HFF-Myc (cell line): ENCODE results near the gene SEMA4A.
A peak's percentile ranks its signal among the peaks of the same experiment; 100 is the strongest.

Source experiments
- DNase-seq: peaks from one replicate; pipeline ENCODE4 v3.0.0-alpha.2; 2011; ENCODE audit warnings: low read depth; ENCODE audit errors: extremely low read depth
- H3K4me3 ChIP-seq: replicated peaks from 2 replicates; pipeline ENCODE4 v1.5.1; 2011; ENCODE audit warnings: low read depth, mild to moderate bottlenecking, control low read depth, low read length
- TF ChIP-seq, protein P1 (sequence below): IDR thresholded peaks from 2 replicates; pipeline ENCODE4 v1.5.1; 2012; ENCODE audit warnings: mild to moderate bottlenecking, low read depth, low read length, control low read depth; ENCODE audit errors: missing control alignments

Gene SEMA4A

GRCh38 chr1:156126043-156126629 lies 27.2 kb upstream of the SEMA4A start:
- DNase-seq: peak; percentile 93
- peak overlapping the region; percentile 42 for H3K4me3 ChIP-seq
- TF ChIP-seq, protein P1, sequence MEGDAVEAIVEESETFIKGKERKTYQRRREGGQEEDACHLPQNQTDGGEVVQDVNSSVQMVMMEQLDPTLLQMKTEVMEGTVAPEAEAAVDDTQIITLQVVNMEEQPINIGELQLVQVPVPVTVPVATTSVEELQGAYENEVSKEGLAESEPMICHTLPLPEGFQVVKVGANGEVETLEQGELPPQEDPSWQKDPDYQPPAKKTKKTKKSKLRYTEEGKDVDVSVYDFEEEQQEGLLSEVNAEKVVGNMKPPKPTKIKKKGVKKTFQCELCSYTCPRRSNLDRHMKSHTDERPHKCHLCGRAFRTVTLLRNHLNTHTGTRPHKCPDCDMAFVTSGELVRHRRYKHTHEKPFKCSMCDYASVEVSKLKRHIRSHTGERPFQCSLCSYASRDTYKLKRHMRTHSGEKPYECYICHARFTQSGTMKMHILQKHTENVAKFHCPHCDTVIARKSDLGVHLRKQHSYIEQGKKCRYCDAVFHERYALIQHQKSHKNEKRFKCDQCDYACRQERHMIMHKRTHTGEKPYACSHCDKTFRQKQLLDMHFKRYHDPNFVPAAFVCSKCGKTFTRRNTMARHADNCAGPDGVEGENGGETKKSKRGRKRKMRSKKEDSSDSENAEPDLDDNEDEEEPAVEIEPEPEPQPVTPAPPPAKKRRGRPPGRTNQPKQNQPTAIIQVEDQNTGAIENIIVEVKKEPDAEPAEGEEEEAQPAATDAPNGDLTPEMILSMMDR: peak; percentile 75

DNA sequence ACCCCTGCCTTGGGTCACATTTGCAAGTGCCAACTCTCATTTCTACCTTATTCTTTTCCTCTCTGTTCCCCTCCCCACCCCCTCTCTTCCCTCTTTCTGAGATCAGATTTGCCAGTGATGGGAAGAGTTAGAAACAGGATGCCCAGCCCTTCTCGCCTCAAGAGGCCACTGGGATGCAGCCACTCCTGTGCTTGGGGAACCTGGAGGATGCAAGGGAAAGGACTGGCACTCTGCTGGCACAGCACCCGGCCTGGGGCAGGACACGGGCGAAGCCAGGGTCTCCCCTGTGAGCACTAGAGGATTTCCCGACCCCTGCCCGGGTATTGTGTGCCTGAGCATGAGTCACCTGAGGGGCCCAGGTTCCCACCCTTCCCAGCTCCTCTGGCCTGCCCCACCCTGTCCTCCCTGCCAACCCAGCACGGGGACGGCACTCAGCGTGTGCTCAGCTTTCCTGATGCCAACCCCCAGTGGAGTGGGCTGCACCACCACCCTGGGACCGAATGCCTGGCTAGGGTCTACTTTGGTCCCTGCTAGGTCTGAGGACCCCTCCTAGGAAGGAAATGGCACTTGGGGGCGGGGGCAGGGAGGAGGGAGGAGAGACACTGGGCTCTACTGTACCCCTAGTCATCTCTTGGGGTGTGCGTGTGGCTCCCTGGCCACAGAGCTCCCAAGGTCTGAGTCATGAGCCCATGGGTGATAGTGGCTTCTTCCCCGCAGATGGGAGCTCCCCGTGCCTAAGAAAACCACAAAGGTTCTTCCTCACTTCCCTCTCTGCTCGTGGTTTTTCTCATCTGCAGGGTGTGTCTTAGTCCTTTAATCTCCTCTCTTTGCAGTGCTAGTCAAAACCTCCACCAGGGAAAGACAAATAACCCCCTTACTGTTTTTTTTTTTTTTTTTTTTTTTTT lies 26.5 kb upstream of the SEMA4A start:
- TF ChIP-seq, protein P1: no peak
- DNase-seq: peak; percentile 84
- H3K4me3 ChIP-seq: peak overlapping the region; percentile 42

GRCh38 chr1:156128308-156128653 lies 25.1 kb upstream of the SEMA4A start:
- DNase-seq: no peak
- TF ChIP-seq, protein P1: no peak
- H3K4me3 ChIP-seq: peak overlapping the region; percentile 42

- peak overlapping the region; percentile 42 for H3K4me3 ChIP-seq
- TF ChIP-seq, protein P1: no peak
- DNase-seq: peak; percentile 85
These were observed 24.5 kb upstream of the SEMA4A start for GRCh38 chr1:156128654-156129597.

DNA sequence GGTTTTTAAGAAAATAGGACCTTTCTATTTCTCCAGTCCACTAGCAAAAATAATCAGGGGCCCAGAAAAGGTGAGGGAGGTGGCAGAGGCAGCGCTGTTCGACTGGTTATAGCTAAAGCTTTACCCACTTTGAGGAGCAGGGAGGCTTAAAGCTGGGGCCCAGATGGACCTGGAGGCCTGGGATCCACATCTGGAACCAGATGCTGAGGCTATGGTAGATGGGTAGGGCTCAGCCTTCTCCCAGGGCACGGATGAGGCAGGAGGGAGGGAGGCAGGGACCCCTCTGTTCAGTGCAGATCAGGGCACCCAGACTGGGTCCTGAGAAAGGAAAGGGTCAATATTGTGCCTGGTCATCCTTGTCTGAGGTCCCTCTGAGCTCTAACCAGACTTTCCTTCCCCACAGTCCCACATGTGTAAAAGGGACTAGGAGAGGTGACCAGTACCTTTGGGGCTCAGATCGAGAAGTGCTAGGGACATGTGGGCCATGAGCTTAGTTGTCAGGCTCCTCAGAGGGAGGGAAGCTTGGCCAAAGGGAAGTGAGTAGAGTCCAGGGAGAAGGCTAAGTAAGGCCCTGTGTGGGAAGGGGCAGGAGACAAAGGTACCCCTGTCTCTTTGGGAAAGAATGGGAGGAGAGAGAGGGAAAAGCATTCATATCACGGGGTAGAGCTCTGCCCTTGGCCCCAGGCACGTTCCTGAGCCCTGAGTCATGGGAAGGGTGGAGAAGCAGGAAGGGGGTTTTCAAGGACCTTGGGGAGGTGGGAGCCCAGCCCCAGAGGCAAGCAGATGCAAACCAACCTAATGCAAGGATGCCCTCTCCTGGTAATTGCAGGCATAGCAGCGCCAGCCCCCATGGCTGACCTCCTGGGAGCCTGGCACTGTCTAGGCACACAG lies 23.5 kb upstream of the SEMA4A start:
- H3K4me3 ChIP-seq: peak overlapping the region; percentile 42
- TF ChIP-seq, protein P1: peak; percentile 96
- DNase-seq: peak; percentile 95

DNA sequence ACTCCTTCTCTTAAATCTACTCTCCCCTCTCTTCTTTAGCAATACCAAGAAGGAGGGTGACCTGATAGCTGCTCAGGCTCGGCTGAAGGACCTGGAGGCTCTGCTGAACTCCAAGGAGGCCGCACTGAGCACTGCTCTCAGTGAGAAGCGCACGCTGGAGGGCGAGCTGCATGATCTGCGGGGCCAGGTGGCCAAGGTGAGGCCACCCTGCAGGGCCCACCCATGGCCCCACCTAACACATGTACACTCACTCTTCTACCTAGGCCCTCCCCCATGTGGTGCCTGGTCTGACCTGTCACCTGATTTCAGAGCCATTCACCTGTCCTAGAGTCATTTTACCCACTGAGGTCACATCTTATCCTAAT lies 22.8 kb upstream of the SEMA4A start:
- no peak overlapping the region for H3K4me3 ChIP-seq
- TF ChIP-seq, protein P1: no peak
- no peak for DNase-seq
